ENCODE data around the gene SBF1. TPM values are rescaled to one million over a fixed set of nuclear protein-coding genes. Genes with fewer than 3 reads are reported as not detected.

Gene SBF1
- total RNA-seq, 2 donors from 2014 or later = 202 to 217 TPM

- no peaks in the 10 kb centered on the region for H3K9me3 ChIP-seq (ENCODE audit: control insufficient read depth, low read length, poor library complexity, severe bottlenecking)
- no peak within 1 kb of the TSS for H3K27ac Mint-ChIP-seq
- H3K36me3 Mint-ChIP-seq (ENCODE audit: low read depth) = no peaks in the 10 kb centered on the region
- no peak for DNase-seq
- no peaks in the 10 kb centered on the region for H3K27me3 Mint-ChIP-seq
- H3K4me3 Mint-ChIP-seq = no peak within 1 kb of the TSS
- no peak for ATAC-seq
- H3K4me1 Mint-ChIP-seq = peaks cover 8% of the 10 kb centered on the region
Observed at GRCh38 chr22:50486561-50487289, 11.9 kb upstream of the SBF1 start, which contains the start of gene MIOX. Gene MIOX, plus strand, starts transcription at chr22:50486859. Its CDS starts 39 bp downstream, at chr22:50486898.

- H3K4me1 Mint-ChIP-seq = peaks cover 3% of the 10 kb centered on the region
- no peaks in the 10 kb centered on the region for H3K36me3 Mint-ChIP-seq (ENCODE audit: low read depth)
- H3K27me3 Mint-ChIP-seq = no peaks in the 10 kb centered on the region
- no peak for ATAC-seq
- H3K27ac Mint-ChIP-seq = no peak overlapping the region
- H3K4me3 Mint-ChIP-seq = no peak overlapping the region
- peak in 1 of 3 donors; percentile 6 for DNase-seq
- no peaks in the 10 kb centered on the region for H3K9me3 ChIP-seq (ENCODE audit: control insufficient read depth, low read length, poor library complexity, severe bottlenecking)
Observed at GRCh38 chr22:50485221-50486131, 10.6 kb upstream of the SBF1 start.

- no peaks in the 10 kb centered on the region for H3K36me3 Mint-ChIP-seq (ENCODE audit: low read depth)
- H3K4me1 Mint-ChIP-seq = peaks cover 6% of the 10 kb centered on the region
- no peak overlapping the region for H3K4me3 Mint-ChIP-seq
- no peaks in the 10 kb centered on the region for H3K9me3 ChIP-seq (ENCODE audit: control insufficient read depth, low read length, poor library complexity, severe bottlenecking)
- DNase-seq (no peak), ATAC-seq (no peak)
- peaks cover 5% of the 10 kb centered on the region for H3K27me3 Mint-ChIP-seq
- H3K27ac Mint-ChIP-seq = no peak overlapping the region
Observed at GRCh38 chr22:50483977-50484853, 9.4 kb upstream of the SBF1 start.

GRCh38 chr22:50483556-50483955 is 8.7 kb upstream of the SBF1 start:
- Mint-ChIP-seq H3K4me3 (no peak overlapping the region), H3K36me3 (ENCODE audit: low read depth) (no peaks in the 10 kb centered on the region), H3K27ac (no peak overlapping the region), H3K4me1 (peaks cover 6% of the 10 kb centered on the region), H3K27me3 (peaks cover 5% of the 10 kb centered on the region)
- no peaks in the 10 kb centered on the region for H3K9me3 ChIP-seq (ENCODE audit: control insufficient read depth, low read length, poor library complexity, severe bottlenecking)
- no peak for DNase-seq
- no peak for ATAC-seq

GRCh38 chr22:50483106-50483505 is 8.3 kb upstream of the SBF1 start:
- Mint-ChIP-seq H3K27ac (no peak overlapping the region), H3K4me1 (peaks cover 6% of the 10 kb centered on the region), H3K4me3 (no peak overlapping the region), H3K27me3 (peaks cover 5% of the 10 kb centered on the region), H3K36me3 (ENCODE audit: low read depth) (no peaks in the 10 kb centered on the region)
- DNase-seq = no peak
- no peak for ATAC-seq
- no peaks in the 10 kb centered on the region for H3K9me3 ChIP-seq (ENCODE audit: control insufficient read depth, low read length, poor library complexity, severe bottlenecking)

GRCh38 chr22:50482107-50483074 is 7.6 kb upstream of the SBF1 start:
- ATAC-seq = no peak
- peak overlapping the region; percentile 82 for H3K4me3 Mint-ChIP-seq
- H3K27ac Mint-ChIP-seq = no peak overlapping the region

GRCh38 chr22:50481440-50482106 is 6.7 kb upstream of the SBF1 start, which contains the start of gene ADM2:
Gene ADM2, plus strand, starts transcription at chr22:50481543. Its CDS starts 305 bp downstream, at chr22:50481848.
- Mint-ChIP-seq H3K27ac (peak within 1 kb of the TSS; percentile 57), H3K27me3 (peaks cover 5% of the 10 kb centered on the region), H3K36me3 (ENCODE audit: low read depth) (no peaks in the 10 kb centered on the region), H3K4me3 (peak within 1 kb of the TSS; percentile 82), H3K4me1 (peaks cover 8% of the 10 kb centered on the region)
- DNase-seq (peak; percentile 37 to 64 (median 60)), ATAC-seq (peak; percentile 89)
- no peaks in the 10 kb centered on the region for H3K9me3 ChIP-seq (ENCODE audit: control insufficient read depth, low read length, poor library complexity, severe bottlenecking)

More at GRCh38 chr22:50482107-50483074, 7.6 kb upstream of the SBF1 start:
- H3K9me3 ChIP-seq (ENCODE audit: control insufficient read depth, low read length, poor library complexity, severe bottlenecking) = no peaks in the 10 kb centered on the region
- DNase-seq = no peak
- no peaks in the 10 kb centered on the region for H3K36me3 Mint-ChIP-seq (ENCODE audit: low read depth)
- peaks cover 5% of the 10 kb centered on the region for H3K27me3 Mint-ChIP-seq
- peaks cover 6% of the 10 kb centered on the region for H3K4me1 Mint-ChIP-seq

- ATAC-seq = no peak
- no peak for DNase-seq
- Mint-ChIP-seq H3K27ac (no peak overlapping the region), H3K4me1 (peaks cover 8% of the 10 kb centered on the region), H3K4me3 (peak overlapping the region; percentile 82), H3K27me3 (peaks cover 5% of the 10 kb centered on the region), H3K36me3 (ENCODE audit: low read depth) (no peaks in the 10 kb centered on the region)
- H3K9me3 ChIP-seq (ENCODE audit: control insufficient read depth, low read length, poor library complexity, severe bottlenecking) = no peaks in the 10 kb centered on the region
Observed at GRCh38 chr22:50481045-50481439, 6.2 kb upstream of the SBF1 start.

GRCh38 chr22:50479721-50480120 is 4.9 kb upstream of the SBF1 start:
- no peak for DNase-seq

GRCh38 chr22:50477923-50478322 is 3.1 kb upstream of the SBF1 start:
- Mint-ChIP-seq H3K4me1 (peaks cover 22% of the 10 kb centered on the region), H3K27ac (no peak overlapping the region), H3K4me3 (no peak overlapping the region), H3K36me3 (ENCODE audit: low read depth) (peaks cover 3% of the 10 kb centered on the region), H3K27me3 (peaks cover 5% of the 10 kb centered on the region)
- no peaks in the 10 kb centered on the region for H3K9me3 ChIP-seq (ENCODE audit: control insufficient read depth, low read length, poor library complexity, severe bottlenecking)
- DNase-seq = no peak
- no peak for ATAC-seq

More at GRCh38 chr22:50479721-50480120, 4.9 kb upstream of the SBF1 start:
- H3K9me3 ChIP-seq (ENCODE audit: control insufficient read depth, low read length, poor library complexity, severe bottlenecking) = no peaks in the 10 kb centered on the region
- no peak overlapping the region for H3K27ac Mint-ChIP-seq
- peaks cover 10% of the 10 kb centered on the region for H3K4me1 Mint-ChIP-seq
- H3K36me3 Mint-ChIP-seq (ENCODE audit: low read depth) = no peaks in the 10 kb centered on the region
- ATAC-seq = no peak
- peak overlapping the region; percentile 81 for H3K4me3 Mint-ChIP-seq
- H3K27me3 Mint-ChIP-seq = peaks cover 5% of the 10 kb centered on the region

GRCh38 chr22:50476868-50477267 is 2.0 kb upstream of the SBF1 start:
- no peak for ATAC-seq
- Mint-ChIP-seq H3K36me3 (ENCODE audit: low read depth) (peaks cover 3% of the 10 kb centered on the region), H3K4me1 (peaks cover 30% of the 10 kb centered on the region), H3K4me3 (peak overlapping the region; percentile 67), H3K27me3 (peaks cover 5% of the 10 kb centered on the region), H3K27ac (no peak overlapping the region)
- no peak for DNase-seq
- no peaks in the 10 kb centered on the region for H3K9me3 ChIP-seq (ENCODE audit: control insufficient read depth, low read length, poor library complexity, severe bottlenecking)
